OCI-LY1 (cell line): ENCODE measurements around the gene MCF2L.

Experiments
- H2AFZ ChIP-seq: fragments of 200-600 bp; sonication (generic), shearing (Covaris generic); 2 replicates; pipeline ENCODE4 v1.6.0; 2014; ENCODE audit warnings: antibody characterized with exemption, mild to moderate bottlenecking, low read length
- H3F3A ChIP-seq: fragments of 200-600 bp; sonication (generic), shearing (Covaris generic); 2 replicates; pipeline ENCODE4 v1.6.0; 2014; ENCODE audit warnings: mild to moderate bottlenecking, antibody characterized with exemption, low read length, moderate library complexity; ENCODE audit not compliant: insufficient read depth
- H3K27ac ChIP-seq: fragments of 200-600 bp; sonication (generic); 2 replicates; pipeline ENCODE4 v1.5.1; 2014; ENCODE audit warnings: low read length, mixed run types, mild to moderate bottlenecking, low read depth; ENCODE audit not compliant: poor library complexity, severe bottlenecking
- H3K27me3 ChIP-seq: fragments of 200-600 bp; sonication (generic); 2 replicates; pipeline ENCODE4 v1.6.0; 2014; ENCODE audit warnings: antibody characterized with exemption, mild to moderate bottlenecking, low read length, moderate library complexity; ENCODE audit not compliant: insufficient read depth
- H3K36me3 ChIP-seq: fragments of 200-600 bp; sonication (generic); 2 replicates; pipeline ENCODE4 v1.6.1; 2014; ENCODE audit warnings: mild to moderate bottlenecking, antibody characterized with exemption, low read length, moderate library complexity, mixed read lengths; ENCODE audit not compliant: insufficient read depth
- H3K4me1 ChIP-seq: fragments of 200-600 bp; sonication (generic); 2 replicates; pipeline ENCODE4 v1.5.1; 2014; ENCODE audit warnings: mild to moderate bottlenecking, low read length, moderate library complexity; ENCODE audit not compliant: insufficient read depth, severe bottlenecking
- H3K4me2 ChIP-seq: fragments of 200-600 bp; sonication (generic), shearing (Covaris generic); 2 replicates; pipeline ENCODE4 v1.6.1; 2014; ENCODE audit warnings: low read length
- H3K4me3 ChIP-seq: fragments of 200-600 bp; sonication (generic); 2 replicates; pipeline ENCODE4 v1.5.1; 2014; ENCODE audit warnings: low read length, low read depth, mild to moderate bottlenecking, mixed read lengths; ENCODE audit not compliant: poor library complexity, severe bottlenecking
- H3K79me2 ChIP-seq: fragments of 200-600 bp; shearing (Covaris generic); 2 replicates; pipeline ENCODE4 v1.6.1; 2016; ENCODE audit warnings: mixed run types, low read length, mixed read lengths; ENCODE audit not compliant: insufficient read depth
- H3K9ac ChIP-seq: fragments of 200-600 bp; sonication (generic), shearing (Covaris generic); 2 replicates; pipeline ENCODE4 v1.6.1; 2014; ENCODE audit warnings: mild to moderate bottlenecking, low read length, mixed read lengths
- H3K9me2 ChIP-seq: fragments of 200-600 bp; sonication (generic), shearing (Covaris generic); 2 replicates; pipeline ENCODE4 v1.6.1; 2014; ENCODE audit warnings: low read depth, mild to moderate bottlenecking, low read length, mixed read lengths
- H3K9me3 ChIP-seq: fragments of 200-600 bp; shearing (Covaris generic); 2 replicates; pipeline ENCODE4 v1.6.1; 2014; ENCODE audit warnings: low read length, mixed read lengths
- H4K20me1 ChIP-seq: fragments of 200-600 bp; sonication (generic), shearing (Covaris generic); 2 replicates; pipeline ENCODE4 v1.6.0; 2016; ENCODE audit warnings: mild to moderate bottlenecking, low read length; ENCODE audit not compliant: insufficient read depth
- EZH2 ChIP-seq: fragments of 200-600 bp; sonication (generic), shearing (Covaris generic); IDR thresholded peaks from 2 replicates; pipeline ENCODE4 v1.8.0; 2017; ENCODE audit warnings: borderline replicate concordance, mixed run types, mild to moderate bottlenecking, antibody characterized with exemption, low read length, moderate library complexity, mixed read lengths
- TF ChIP-seq, protein P1 (sequence below): fragments of 200-600 bp; sonication (generic), shearing (Covaris generic); IDR thresholded peaks from 2 replicates; pipeline ENCODE4 v1.5.1; 2017; ENCODE audit warnings: mild to moderate bottlenecking, antibody characterized with exemption, low read length, moderate library complexity, mixed read lengths

The MCF2L gene

DNA sequence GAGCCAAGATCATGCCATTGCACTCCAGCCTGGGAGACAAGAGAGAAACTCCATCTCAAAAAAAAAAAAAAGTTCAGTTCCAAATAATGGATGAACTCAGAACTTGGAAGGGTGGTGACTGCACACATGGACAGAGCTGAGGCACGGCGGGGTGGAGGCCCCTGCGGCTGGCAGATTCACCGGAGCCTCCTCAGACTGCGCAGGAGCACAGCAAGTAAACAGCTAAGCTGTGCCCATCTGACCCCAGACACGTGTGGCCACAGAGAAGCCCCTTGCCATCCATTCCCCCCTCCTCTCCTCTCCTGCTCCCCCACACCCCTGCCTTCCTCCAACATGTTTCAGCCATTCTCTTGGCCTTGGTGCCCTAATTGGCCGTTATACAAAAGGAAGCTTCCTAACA, 173.9 kb downstream of the MCF2L start:
- no peak overlapping the region for H3K4me2 ChIP-seq
- no peak overlapping the region for H3K4me3 ChIP-seq
- H3K9me2 ChIP-seq: no peaks in the 10 kb centered on the region
- no peak for TF ChIP-seq EZH2
- TF ChIP-seq, protein P1, sequence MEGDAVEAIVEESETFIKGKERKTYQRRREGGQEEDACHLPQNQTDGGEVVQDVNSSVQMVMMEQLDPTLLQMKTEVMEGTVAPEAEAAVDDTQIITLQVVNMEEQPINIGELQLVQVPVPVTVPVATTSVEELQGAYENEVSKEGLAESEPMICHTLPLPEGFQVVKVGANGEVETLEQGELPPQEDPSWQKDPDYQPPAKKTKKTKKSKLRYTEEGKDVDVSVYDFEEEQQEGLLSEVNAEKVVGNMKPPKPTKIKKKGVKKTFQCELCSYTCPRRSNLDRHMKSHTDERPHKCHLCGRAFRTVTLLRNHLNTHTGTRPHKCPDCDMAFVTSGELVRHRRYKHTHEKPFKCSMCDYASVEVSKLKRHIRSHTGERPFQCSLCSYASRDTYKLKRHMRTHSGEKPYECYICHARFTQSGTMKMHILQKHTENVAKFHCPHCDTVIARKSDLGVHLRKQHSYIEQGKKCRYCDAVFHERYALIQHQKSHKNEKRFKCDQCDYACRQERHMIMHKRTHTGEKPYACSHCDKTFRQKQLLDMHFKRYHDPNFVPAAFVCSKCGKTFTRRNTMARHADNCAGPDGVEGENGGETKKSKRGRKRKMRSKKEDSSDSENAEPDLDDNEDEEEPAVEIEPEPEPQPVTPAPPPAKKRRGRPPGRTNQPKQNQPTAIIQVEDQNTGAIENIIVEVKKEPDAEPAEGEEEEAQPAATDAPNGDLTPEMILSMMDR: no peak
- peaks cover 45% of the 10 kb centered on the region for H3K27me3 ChIP-seq
- no peak overlapping the region for H3K9ac ChIP-seq
- H3K79me2 ChIP-seq: no peaks in the 10 kb centered on the region
- no peak overlapping the region for H3K27ac ChIP-seq
- no peaks in the 10 kb centered on the region; the same call in 1 of the 2 replicates for H3K36me3 ChIP-seq
- H2AFZ ChIP-seq: no peak overlapping the region
- no peaks in the 10 kb centered on the region for H3F3A ChIP-seq
- H4K20me1 ChIP-seq: no peaks in the 10 kb centered on the region
- H3K9me3 ChIP-seq: peaks cover 8% of the 10 kb centered on the region; the same call in 1 of the 2 replicates
- H3K4me1 ChIP-seq: no peaks in the 10 kb centered on the region

- Histone ChIP-seq H3K27me3 (peaks cover 45% of the 10 kb centered on the region), H3K4me1 (no peaks in the 10 kb centered on the region), H3K79me2 (no peaks in the 10 kb centered on the region), H3K4me3 (no peak overlapping the region), H3K9me2 (no peaks in the 10 kb centered on the region), H3K27ac (no peak overlapping the region), H2AFZ (no peak overlapping the region), H3K9me3 (peaks cover 8% of the 10 kb centered on the region; the same call in 1 of the 2 replicates), H3K36me3 (no peaks in the 10 kb centered on the region; the same call in 1 of the 2 replicates), H3K4me2 (no peak overlapping the region), H4K20me1 (no peaks in the 10 kb centered on the region), H3F3A (no peaks in the 10 kb centered on the region), H3K9ac (no peak overlapping the region)
- TF ChIP-seq EZH2: no peak
- TF ChIP-seq, protein P1: no peak
These were observed 174.6 kb downstream of the MCF2L start for GRCh38 chr13:113143466-113144254.

DNA sequence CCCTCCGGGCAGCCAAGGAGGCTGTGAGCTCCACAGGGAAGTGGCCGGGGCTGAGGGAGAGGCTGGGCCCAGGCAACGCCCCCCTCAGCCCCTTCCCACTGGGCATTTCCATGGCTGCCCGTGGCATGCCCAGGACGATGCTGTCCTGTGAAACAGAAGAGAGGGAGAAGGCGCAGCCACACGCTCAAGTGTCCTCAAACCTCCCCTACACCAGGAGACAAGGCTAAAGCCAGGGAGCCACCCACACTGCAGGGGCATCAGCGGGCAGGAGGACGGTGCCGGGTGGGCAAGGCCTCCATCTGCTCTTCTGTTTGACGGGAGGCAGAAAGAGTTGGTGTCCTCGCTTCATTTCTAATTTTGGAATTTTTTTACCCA, 175.2 kb downstream of the MCF2L start:
- TF ChIP-seq, protein P1: no peak
- TF ChIP-seq EZH2: no peak
- H3K4me3 ChIP-seq: no peak overlapping the region
- H3K9me2 ChIP-seq: no peaks in the 10 kb centered on the region
- no peaks in the 10 kb centered on the region for H3K79me2 ChIP-seq
- H3F3A ChIP-seq: no peaks in the 10 kb centered on the region
- peaks cover 45% of the 10 kb centered on the region for H3K27me3 ChIP-seq
- H3K27ac ChIP-seq: no peak overlapping the region
- H3K4me2 ChIP-seq: no peak overlapping the region
- no peaks in the 10 kb centered on the region for H3K4me1 ChIP-seq
- peaks cover 8% of the 10 kb centered on the region; the same call in 1 of the 2 replicates for H3K9me3 ChIP-seq
- H2AFZ ChIP-seq: no peak overlapping the region
- H4K20me1 ChIP-seq: no peaks in the 10 kb centered on the region
- H3K36me3 ChIP-seq: no peaks in the 10 kb centered on the region; the same call in 1 of the 2 replicates
- H3K9ac ChIP-seq: no peak overlapping the region
